SH-SY5Y (cell line): ENCODE results near the gene SAV1.

ENCODE experiments used
- GATA2 ChIP-seq: IDR thresholded peaks from 2 replicates; pipeline ENCODE4 v1.6.1; 2011; ENCODE audit warnings: mild to moderate bottlenecking, low read depth, low read length
- GATA3 ChIP-seq: IDR thresholded peaks from 2 replicates; pipeline ENCODE4 v1.6.1; 2011; ENCODE audit warnings: low read depth, mild to moderate bottlenecking, low read length, moderate library complexity

GRCh38 chr14:50594577-50595316 is 73.4 kb downstream of the SAV1 start:
- TF ChIP-seq GATA3 (no peak), GATA2 (no peak)
